Choroid plexus epithelial cell (primary cell): Measurements from ENCODE around the gene UQCC3.

Experiments
- DNase-seq: peaks from one replicate; pipeline ENCODE4 v3.0.0-alpha.2; 2010; ENCODE audit warnings: low read depth
- H3K4me3 ChIP-seq: 2 replicates; pipeline ENCODE4 v1.5.1; 2011; ENCODE audit warnings: low read depth, mild to moderate bottlenecking, control low read depth, low read length, moderate library complexity
- CTCF ChIP-seq: conservative IDR thresholded peaks from 2 replicates; pipeline ENCODE4 v1.5.1; 2011; ENCODE audit warnings: low read depth, mild to moderate bottlenecking, control low read depth, inconsistent platforms, low read length, moderate library complexity

Gene UQCC3

GRCh38 chr11:62709247-62710000, 38.0 kb downstream of the UQCC3 start:
- peak overlapping the region; percentile 68 for H3K4me3 ChIP-seq
- peak; percentile 99 for DNase-seq
- no peak for TF ChIP-seq CTCF

GRCh38 chr11:62710001-62710345, 38.5 kb downstream of the UQCC3 start:
- TF ChIP-seq CTCF: no peak
- peak overlapping the region; percentile 68 for H3K4me3 ChIP-seq
- peak; percentile 62 for DNase-seq

- no peak for TF ChIP-seq CTCF
- DNase-seq: no peak
- H3K4me3 ChIP-seq: no peak overlapping the region
These were observed 40.9 kb downstream of the UQCC3 start for GRCh38 chr11:62712276-62712812.

- no peak overlapping the region for H3K4me3 ChIP-seq
- TF ChIP-seq CTCF: no peak
These were observed 41.4 kb downstream of the UQCC3 start for GRCh38 chr11:62712861-62713260.

GRCh38 chr11:62713343-62713742, 41.9 kb downstream of the UQCC3 start:
- DNase-seq: no peak
- no peak for TF ChIP-seq CTCF
- H3K4me3 ChIP-seq: no peak overlapping the region

More at GRCh38 chr11:62712861-62713260, 41.4 kb downstream of the UQCC3 start:
- no peak for DNase-seq

- no peak for DNase-seq
- H3K4me3 ChIP-seq: no peak overlapping the region
- no peak for TF ChIP-seq CTCF
These were observed 44.0 kb downstream of the UQCC3 start for GRCh38 chr11:62715150-62716130.
